ENCODE measurements around the gene VPS13D. TPM values are rescaled to one million over a fixed set of nuclear protein-coding genes. Genes with fewer than 3 reads are reported as not detected.

The VPS13D gene
- total RNA-seq, 1 experiment from 2014 or later: 29.0 TPM

DNA sequence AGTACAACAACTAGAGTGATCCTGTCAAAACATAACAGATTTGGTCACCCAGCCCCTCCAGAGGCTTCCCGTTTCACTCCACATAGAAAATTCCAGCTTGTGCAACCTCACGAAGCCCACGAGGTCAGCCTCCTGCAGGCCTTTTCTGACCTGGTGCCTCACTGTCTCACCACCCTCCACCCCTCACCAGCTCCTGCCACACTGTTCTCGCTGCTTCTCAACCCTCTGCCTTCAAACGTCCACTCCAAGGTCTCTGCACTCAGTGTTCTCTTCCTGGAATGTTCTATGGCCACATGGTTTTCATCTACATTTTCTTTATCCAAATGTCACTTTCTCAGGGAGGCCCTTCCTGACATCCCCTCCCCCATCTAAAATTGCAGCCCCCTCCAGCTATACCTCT is 209.2 kb downstream of the VPS13D start:
- ChIA-PET POLR2A (no interaction called here), CTCF (no interaction called here)
- peaks cover 12% of the 10 kb centered on the region for H3K36me3 Mint-ChIP-seq
- DNase-seq (ENCODE audit: low spot score): no peak
- peaks cover 17% of the 10 kb centered on the region for H3K9me3 Mint-ChIP-seq
- H3K27me3 Mint-ChIP-seq (ENCODE audit: low read depth): no peaks in the 10 kb centered on the region
- TF ChIP-seq GRHL2 (CRISPR knock-in tag; IDR thresholded peaks at IDR 0.05; ENCODE audit: insufficient replicate concordance, severe bottlenecking): no peak
- TF ChIP-seq, protein P1, sequence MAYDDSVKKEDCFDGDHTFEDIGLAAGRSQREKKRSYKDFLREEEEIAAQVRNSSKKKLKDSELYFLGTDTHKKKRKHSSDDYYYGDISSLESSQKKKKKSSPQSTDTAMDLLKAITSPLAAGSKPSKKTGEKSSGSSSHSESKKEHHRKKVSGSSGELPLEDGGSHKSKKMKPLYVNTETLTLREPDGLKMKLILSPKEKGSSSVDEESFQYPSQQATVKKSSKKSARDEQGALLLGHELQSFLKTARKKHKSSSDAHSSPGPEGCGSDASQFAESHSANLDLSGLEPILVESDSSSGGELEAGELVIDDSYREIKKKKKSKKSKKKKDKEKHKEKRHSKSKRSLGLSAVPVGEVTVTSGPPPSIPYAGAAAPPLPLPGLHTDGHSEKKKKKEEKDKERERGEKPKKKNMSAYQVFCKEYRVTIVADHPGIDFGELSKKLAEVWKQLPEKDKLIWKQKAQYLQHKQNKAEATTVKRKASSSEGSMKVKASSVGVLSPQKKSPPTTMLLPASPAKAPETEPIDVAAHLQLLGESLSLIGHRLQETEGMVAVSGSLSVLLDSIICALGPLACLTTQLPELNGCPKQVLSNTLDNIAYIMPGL (CRISPR knock-in tag; IDR thresholded peaks at IDR 0.05): no peak
- TF ChIP-seq NFYB (CRISPR knock-in tag; conservative IDR thresholded peaks at IDR 0.05; ENCODE audit: low read depth): no peak
- TF ChIP-seq, protein P2, sequence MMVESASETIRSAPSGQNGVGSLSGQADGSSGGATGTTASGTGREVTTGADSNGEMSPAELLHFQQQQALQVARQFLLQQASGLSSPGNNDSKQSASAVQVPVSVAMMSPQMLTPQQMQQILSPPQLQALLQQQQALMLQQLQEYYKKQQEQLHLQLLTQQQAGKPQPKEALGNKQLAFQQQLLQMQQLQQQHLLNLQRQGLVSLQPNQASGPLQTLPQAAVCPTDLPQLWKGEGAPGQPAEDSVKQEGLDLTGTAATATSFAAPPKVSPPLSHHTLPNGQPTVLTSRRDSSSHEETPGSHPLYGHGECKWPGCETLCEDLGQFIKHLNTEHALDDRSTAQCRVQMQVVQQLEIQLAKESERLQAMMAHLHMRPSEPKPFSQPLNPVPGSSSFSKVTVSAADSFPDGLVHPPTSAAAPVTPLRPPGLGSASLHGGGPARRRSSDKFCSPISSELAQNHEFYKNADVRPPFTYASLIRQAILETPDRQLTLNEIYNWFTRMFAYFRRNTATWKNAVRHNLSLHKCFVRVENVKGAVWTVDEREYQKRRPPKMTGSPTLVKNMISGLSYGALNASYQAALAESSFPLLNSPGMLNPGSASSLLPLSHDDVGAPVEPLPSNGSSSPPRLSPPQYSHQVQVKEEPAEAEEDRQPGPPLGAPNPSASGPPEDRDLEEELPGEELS (CRISPR knock-in tag; IDR thresholded peaks at IDR 0.05): no peak
- TF ChIP-seq, protein P3, sequence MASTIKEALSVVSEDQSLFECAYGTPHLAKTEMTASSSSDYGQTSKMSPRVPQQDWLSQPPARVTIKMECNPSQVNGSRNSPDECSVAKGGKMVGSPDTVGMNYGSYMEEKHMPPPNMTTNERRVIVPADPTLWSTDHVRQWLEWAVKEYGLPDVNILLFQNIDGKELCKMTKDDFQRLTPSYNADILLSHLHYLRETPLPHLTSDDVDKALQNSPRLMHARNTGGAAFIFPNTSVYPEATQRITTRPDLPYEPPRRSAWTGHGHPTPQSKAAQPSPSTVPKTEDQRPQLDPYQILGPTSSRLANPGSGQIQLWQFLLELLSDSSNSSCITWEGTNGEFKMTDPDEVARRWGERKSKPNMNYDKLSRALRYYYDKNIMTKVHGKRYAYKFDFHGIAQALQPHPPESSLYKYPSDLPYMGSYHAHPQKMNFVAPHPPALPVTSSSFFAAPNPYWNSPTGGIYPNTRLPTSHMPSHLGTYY (CRISPR knock-in tag; IDR thresholded peaks at IDR 0.05): no peak
- TF ChIP-seq ETV6 (CRISPR knock-in tag; IDR thresholded peaks at IDR 0.05): no peak
- no peak for TF ChIP-seq EMX1 (CRISPR knock-in tag; IDR thresholded peaks at IDR 0.05)
- TF ChIP-seq ZNF263 (CRISPR knock-in tag; IDR thresholded peaks at IDR 0.05; ENCODE audit: low read depth): no peak
- no peak for TF ChIP-seq ATF1 (CRISPR knock-in tag; IDR thresholded peaks at IDR 0.05)
- TF ChIP-seq PRRX2 (CRISPR knock-in tag; IDR thresholded peaks at IDR 0.05): no peak
- TF ChIP-seq, protein P4, sequence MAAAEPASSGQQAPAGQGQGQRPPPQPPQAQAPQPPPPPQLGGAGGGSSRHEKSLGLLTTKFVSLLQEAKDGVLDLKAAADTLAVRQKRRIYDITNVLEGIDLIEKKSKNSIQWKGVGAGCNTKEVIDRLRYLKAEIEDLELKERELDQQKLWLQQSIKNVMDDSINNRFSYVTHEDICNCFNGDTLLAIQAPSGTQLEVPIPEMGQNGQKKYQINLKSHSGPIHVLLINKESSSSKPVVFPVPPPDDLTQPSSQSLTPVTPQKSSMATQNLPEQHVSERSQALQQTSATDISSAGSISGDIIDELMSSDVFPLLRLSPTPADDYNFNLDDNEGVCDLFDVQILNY (CRISPR knock-in tag; IDR thresholded peaks at IDR 0.05): no peak
- TF ChIP-seq, protein P5, sequence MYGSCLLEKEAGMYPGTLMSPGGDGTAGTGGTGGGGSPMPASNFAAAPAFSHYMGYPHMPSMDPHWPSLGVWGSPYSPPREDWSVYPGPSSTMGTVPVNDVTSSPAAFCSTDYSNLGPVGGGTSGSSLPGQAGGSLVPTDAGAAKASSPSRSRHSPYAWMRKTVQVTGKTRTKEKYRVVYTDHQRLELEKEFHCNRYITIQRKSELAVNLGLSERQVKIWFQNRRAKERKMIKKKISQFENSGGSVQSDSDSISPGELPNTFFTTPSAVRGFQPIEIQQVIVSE (CRISPR knock-in tag; IDR thresholded peaks at IDR 0.05; ENCODE audit: borderline replicate concordance): no peak
- no peak for TF ChIP-seq ZNF138 (CRISPR knock-in tag; conservative IDR thresholded peaks at IDR 0.05)
- peaks cover 15% of the 10 kb centered on the region for H3K4me1 Mint-ChIP-seq
- no peak overlapping the region for H3K4me3 Mint-ChIP-seq
- ATAC-seq: no peak
- no peak overlapping the region for H3K27ac Mint-ChIP-seq

DNA sequence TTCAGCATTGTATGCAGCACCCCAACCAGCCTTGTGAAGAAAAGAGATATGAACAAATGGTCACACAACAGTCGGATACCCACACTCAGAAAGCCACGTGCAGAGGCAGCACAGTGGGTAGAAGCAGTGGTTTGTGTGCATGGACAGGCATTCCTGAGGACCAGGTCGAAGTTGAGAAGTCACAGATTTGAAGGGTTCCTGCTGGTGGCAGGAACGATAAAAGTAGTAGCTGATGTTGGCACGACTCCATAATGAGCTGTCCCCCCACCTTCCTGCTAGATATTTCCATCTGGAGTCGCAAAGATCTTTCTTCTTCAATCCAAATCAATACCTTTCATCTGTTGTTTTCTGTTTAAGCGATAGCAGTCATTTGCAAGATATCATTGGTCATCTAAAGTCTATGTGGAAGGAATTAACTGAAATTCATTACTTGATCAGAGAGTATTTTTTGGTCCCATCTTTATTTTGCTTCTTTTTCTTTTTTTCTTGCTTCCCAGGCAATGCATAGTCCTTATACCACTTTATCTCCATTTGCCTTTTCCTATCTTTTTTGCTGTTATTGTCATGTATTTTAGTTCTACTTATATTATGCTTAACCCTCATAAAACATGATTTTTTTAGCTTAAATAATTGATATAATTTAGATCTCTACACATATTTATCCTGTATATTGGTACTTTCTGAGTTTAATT is 211.7 kb downstream of the VPS13D start:
- no peak overlapping the region for H3K4me3 Mint-ChIP-seq
- TF ChIP-seq SMAD3 (CRISPR knock-in tag; IDR thresholded peaks at IDR 0.05; ENCODE audit: borderline replicate concordance): no peak
- no peak for TF ChIP-seq NR3C1 (CRISPR knock-in tag; conservative IDR thresholded peaks at IDR 0.05; ENCODE audit: low read depth)
- no peak for TF ChIP-seq JAZF1 (CRISPR knock-in tag; IDR thresholded peaks at IDR 0.05)
- peaks cover 17% of the 10 kb centered on the region for H3K9me3 Mint-ChIP-seq
- H3K27me3 Mint-ChIP-seq (ENCODE audit: low read depth): no peaks in the 10 kb centered on the region
- ChIA-PET CTCF (no interaction called here), POLR2A (no interaction called here)
- DNase-seq (ENCODE audit: low spot score): no peak
- ATAC-seq: no peak
- H3K27ac Mint-ChIP-seq: no peak overlapping the region
- peaks cover 5% of the 10 kb centered on the region for H3K4me1 Mint-ChIP-seq
- peaks cover 12% of the 10 kb centered on the region for H3K36me3 Mint-ChIP-seq

DNA sequence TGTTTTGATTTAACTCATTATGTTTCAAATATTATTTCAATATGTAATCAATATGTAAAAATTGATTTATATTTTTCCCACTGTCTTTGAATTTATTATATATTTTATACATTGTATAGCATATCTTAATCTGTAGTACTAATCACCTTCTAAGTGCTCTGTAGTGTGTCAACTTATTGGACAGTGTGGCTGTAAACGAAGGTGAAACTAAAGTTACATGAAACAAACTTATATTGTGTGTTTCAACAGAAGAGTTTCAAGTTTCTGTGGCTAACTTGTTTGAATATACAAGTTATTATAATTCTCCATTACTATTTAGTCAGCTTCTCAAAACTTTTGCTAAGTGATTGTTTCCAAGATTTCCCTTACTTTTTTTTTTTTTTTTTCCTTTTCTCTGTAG is 212.4 kb downstream of the VPS13D start:
- ATAC-seq: no peak
- TF ChIP-seq, protein P6, sequence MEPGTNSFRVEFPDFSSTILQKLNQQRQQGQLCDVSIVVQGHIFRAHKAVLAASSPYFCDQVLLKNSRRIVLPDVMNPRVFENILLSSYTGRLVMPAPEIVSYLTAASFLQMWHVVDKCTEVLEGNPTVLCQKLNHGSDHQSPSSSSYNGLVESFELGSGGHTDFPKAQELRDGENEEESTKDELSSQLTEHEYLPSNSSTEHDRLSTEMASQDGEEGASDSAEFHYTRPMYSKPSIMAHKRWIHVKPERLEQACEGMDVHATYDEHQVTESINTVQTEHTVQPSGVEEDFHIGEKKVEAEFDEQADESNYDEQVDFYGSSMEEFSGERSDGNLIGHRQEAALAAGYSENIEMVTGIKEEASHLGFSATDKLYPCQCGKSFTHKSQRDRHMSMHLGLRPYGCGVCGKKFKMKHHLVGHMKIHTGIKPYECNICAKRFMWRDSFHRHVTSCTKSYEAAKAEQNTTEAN (CRISPR knock-in tag; IDR thresholded peaks at IDR 0.05): no peak
- TF ChIP-seq SOX15 (CRISPR knock-in tag; IDR thresholded peaks at IDR 0.05) (no peak), HMGA2 (CRISPR knock-in tag; IDR thresholded peaks at IDR 0.05) (no peak), SMAD4 (CRISPR knock-in tag; IDR thresholded peaks at IDR 0.05) (no peak), RORB (CRISPR knock-in tag; IDR thresholded peaks at IDR 0.05) (no peak), ZNF416 (CRISPR knock-in tag; IDR thresholded peaks at IDR 0.05) (no peak)

More for the DNA sequence above, 212.4 kb downstream of the VPS13D start:
- DNase-seq (ENCODE audit: low spot score): no peak
- no peak overlapping the region for H3K4me3 Mint-ChIP-seq
- ChIA-PET CTCF (no interaction called here), POLR2A (no interaction called here)
- H3K27me3 Mint-ChIP-seq (ENCODE audit: low read depth): no peaks in the 10 kb centered on the region
- H3K27ac Mint-ChIP-seq: no peak overlapping the region
- peaks cover 12% of the 10 kb centered on the region for H3K36me3 Mint-ChIP-seq
- H3K9me3 Mint-ChIP-seq: peaks cover 17% of the 10 kb centered on the region
- peaks cover 1% of the 10 kb centered on the region for H3K4me1 Mint-ChIP-seq

All from WTC11 (cell line).